CD4-positive, alpha-beta T cell treated with Interleukin-2 at 100 ng/mL for 4 hours (primary cell): ENCODE measurements around the gene PMS1.
"Not testable (repeated sequence)": the region's sequence is repeated elsewhere in the genome, so short reads cannot be mapped to it uniquely, and the experiment has no call there.

Experiments
- DNase-seq: peaks from one replicate; pipeline ENCODE4 v3.0.0-alpha.2; 2020; ENCODE audit warnings: low spot score

PMS1 gene

DNA sequence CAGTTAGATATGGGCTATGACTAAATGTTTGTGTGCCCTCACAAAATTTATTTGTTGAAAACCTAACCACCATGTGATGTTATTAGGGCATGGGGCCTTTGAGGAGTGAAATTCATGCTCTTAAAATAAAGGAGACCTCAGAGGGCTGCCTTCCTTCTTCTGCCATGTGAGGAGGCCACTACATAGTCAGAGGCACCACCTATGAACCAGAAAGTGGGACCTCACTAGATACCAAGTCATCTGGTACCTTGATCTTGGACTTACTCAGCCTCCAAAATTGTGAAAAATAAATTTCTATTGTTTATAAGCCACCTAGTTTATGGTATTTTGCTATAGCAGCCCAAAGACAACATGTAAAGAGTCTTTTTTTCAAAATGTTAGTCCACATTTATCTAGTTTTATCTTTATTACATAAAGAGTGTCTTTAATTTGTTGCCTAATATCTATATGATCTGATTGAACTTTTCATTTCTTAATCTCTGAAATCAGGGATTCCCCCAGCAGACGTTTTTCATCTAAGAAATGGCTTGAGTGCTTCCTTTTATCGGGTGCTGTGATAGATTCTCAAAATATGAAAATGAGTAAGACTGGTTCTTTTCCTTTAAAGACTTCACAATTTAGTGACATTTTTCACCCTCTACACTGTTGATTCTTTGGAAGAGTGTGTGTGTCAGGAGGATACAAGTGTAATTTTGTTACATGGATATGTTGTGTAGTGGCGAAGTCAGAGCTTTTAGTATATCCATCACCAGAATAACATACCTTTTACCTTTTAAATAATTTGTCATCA is 34.2 kb downstream of the PMS1 start:
- DNase-seq: no peak

DNA sequence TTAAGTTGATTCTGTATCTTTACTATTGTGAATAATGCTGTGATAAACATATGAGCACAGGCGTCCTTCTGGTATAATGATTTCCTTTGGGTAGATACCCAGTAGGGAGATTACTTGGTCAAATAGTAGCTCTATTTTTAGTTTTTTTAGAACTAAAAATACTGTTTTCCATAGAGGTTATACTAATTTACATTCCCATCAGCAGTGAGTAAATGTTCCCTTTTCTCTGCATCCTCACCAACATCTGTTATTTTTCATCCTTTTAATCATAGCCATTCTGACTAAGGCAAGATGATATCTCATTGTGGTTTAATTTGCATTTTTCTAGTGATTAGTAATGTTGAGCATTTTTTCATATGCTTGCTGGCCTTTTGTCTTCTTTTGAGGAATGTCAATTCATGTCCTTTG is 35.1 kb downstream of the PMS1 start:
- no peak for DNase-seq

DNA sequence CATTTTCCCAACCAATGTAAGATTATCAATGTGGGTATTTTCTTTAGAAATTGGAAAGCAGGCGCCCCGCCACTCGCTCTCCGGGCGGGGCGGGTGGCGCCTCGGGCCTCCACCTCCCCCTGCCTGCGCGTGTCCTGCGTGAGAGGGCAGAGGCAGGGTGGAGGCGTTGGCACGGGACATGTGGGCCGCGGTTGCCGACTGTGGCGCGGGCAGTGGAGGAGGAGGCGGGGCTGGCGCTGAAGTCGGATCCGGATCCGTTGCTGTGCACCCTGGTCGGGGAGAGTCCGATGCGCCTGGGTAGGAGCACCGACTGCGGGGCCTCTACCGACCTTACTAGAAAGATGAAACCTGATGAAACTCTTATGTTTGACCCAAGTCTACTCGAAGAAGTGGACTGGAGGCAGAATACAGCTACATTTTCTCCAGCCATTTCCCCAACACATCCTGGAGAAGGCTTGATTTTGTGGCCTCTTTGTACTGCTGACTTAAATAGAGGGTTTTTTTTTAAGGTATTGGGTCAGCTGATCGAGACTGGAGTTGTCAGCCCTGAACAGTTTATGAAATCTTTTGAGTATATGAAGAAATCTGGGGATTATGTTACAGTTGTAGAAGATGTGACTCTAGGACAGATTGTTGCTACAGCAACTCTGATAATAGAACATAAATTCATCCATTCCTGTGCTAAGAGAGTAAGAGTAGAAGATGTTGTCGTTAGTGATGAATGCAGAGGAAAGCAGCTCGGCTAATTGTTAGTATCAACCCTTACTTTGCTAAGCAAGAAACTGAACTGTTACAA is 37.9 kb downstream of the PMS1 start:
- no peak for DNase-seq

DNA sequence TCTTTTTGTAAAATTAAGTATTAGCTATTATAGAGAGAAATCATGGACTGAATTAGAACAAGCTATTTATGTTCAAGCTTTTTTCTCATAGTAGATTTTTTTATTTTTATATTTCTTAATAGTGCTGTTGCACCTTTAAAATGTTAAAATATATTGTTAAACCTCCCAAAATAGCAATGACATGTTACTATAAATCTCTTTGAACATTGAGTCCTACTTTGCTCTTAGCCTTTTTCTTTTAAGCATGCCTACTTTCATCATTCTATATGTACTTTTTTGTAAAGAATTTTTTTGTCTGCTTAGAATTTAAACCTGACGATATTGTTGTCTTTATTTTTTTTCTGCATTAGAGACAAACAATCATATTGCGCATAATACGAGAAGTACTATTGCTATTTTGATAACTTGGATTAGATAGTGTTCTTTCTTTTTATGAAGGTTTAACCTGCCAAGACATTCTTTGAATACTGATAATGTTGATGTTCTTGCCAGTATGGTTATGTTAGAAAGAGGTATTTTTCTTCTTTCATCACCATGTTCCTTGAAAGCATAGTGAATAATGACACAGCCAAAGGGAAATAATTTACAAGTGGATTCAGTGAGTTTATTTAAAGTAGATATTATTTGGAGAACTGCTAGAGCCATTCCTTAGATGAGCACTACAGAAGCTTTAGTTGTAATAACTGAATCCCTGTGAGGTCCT is 40.6 kb downstream of the PMS1 start:
- DNase-seq: no peak

DNA sequence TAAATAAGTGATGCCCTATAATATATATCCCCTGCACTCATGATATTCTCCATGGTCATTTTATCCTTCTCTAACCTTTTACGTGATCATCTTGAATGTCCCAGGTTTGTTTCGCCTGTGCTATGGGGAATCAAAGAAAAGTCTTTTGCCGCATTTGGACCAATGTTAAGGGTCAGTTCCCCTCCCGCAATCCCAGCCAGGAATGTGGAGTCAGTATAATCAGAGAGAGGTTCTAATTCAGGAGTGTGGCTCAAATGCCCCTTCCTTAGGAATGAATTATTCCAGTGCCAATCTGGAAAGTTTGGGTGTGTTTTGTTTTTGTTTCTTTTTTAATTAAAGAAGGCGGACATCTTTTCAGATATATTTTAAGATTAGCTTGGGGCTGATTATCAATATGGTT is 41.8 kb downstream of the PMS1 start:
- no peak for DNase-seq

DNA sequence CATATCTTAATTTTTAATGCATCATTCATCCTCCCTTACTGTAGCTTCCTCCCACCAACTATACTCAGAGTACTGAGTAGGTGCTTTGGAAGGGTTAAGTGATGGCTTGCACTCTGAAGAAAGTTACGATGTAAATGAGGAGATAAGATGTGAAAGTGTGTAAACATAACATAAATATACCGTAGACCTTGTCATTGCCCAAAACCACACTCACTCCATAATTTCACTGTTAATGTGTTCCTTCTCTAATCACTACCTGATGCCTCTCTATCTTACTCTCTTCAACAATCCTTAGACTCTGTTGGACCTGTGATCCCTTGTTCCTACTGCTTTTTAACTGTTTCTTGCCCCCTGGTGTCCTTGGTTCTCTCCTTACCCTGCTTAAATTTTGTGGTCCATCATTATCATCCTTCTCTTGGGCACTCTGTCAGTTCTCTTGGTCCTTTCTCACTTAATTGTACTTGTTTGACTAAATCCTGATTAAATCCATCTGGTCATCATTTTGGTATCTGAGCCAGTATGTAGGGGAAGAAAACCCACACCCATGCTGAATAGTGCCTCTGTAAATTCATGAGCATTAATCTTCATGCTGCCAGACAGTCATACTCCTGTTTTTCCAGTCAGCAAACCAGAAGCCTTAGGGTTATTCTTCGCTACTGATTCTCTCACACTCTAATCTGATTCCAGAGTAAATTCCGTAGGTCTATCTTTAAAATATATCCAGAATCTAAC is 45.0 kb downstream of the PMS1 start:
- DNase-seq: no peak

DNA sequence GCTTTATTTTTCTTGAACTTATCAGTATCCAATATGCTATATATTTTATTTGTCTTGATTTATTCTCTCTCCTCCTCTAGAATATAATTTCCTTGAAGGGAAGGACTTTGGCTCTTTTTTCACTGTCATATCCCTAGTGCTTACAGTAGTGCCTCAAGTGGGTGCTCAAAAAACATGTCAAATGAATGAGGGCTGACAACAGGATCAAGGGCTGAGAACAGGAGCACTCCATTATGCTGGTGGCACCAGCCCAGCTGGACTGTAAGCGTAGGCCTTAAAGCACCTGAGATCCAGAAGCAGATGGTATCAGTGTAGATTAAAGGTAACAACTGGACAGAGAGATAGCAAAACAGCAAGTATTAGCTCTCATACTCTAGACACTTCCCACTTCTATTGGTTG is 46.3 kb downstream of the PMS1 start:
- DNase-seq: no peak

DNA sequence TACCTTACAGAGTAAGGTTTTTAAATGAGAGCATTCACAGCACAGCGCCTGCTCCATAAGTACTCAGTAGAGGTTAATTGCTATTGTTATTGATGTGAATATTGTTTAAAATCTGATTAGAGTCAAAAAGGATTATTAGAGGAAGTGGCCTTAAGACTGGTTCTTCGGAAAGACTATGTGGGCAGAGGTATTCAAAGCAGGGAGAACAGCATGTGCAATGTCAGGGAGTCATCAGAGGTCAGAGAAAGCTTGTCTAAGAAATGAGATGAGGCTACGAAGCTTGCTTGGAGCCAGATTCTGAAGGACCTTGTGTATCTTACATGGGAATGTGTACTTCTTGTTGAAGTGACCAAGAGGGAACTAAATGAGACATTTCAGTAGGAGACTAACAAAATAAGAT is 49.8 kb downstream of the PMS1 start:
- no peak for DNase-seq

DNA sequence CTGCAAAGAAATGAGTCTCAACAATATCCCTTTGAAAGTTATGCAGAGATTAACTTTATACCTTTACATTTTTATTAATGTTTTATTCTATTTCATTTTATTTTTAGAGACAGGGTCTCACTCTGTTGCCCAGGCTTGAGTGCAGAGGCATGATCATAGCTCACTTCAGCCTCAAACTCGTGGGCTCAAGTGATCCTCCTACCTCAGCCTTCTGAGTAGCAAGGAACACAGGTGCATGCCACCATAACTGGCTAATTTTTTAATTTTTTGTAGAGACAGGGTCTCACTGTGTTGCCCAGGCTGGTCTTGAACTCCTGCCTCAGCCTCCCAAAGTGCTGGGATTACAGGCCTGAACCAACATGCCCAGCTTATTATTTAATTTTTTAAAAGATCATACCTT is 50.4 kb downstream of the PMS1 start:
- not testable (repeated sequence) for DNase-seq

DNA sequence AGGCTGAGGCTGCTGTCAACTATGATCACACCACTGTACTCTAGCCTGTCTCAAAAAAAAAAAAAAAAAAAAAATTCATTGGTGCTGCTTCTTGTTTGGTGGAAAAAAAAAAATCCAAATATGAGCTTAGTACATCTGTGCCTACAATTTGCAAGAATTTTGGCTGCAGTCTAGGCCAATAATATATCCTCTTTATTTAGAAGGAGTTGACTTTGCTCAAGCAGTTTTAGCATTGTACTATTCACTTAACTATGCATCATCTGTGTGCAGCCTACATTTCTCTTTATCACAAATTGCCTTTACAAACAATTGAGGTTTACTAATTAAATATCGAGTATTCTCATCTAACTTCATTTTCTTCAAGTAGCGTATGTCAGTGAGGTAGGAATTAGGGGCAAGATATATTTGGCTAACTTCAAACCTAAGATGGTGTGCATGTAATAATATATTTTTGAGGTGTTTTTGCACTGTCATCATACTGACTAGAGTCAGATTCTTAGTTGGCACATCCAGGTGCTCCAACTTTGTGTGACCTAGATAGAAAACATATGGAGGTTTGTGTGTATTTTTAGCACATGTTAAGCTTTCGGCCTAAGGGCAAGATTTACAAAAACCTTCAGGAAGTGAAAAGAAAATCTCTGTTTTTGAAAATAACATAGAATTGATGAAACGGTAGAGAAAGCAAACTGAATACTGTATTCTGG is 51.8 kb downstream of the PMS1 start:
- DNase-seq: no peak

DNA sequence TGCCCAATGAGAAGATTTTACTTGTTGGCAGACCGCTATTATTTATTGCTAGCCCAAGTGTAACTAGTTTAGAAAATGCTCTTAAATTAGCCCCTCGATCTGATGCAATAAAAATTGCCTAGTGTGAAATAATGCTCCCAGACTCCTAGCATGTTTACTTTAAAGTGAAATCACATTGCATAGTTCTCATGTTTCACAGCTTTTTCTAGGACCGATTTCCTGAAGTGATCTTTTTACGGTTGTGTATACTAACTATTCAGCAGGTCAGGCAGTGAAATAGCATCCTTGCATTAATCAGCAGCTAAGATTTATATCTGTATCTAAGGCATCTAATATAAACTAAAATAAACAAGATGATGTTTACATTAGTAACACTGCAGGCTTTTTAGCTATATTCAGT is 52.4 kb downstream of the PMS1 start:
- DNase-seq: no peak

DNA sequence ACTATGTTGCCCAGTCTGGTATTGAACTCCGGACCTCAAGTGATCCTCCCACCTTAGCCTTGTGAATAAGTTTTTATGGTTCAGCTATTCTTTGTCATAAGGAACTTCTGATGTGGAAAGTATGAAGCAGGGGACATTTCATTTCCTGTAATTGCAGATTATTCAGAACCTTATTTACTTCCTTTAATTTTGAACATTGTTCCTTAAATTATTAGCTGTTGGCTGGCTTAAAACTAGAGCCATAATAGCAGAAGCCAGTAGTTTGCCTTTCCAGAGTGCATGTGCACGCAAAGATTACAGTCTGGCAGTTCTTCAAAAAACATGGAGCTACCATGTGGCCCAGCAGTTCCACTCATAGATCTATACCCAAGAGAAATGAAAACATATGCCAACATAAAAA is 53.1 kb downstream of the PMS1 start:
- DNase-seq: no peak

DNA sequence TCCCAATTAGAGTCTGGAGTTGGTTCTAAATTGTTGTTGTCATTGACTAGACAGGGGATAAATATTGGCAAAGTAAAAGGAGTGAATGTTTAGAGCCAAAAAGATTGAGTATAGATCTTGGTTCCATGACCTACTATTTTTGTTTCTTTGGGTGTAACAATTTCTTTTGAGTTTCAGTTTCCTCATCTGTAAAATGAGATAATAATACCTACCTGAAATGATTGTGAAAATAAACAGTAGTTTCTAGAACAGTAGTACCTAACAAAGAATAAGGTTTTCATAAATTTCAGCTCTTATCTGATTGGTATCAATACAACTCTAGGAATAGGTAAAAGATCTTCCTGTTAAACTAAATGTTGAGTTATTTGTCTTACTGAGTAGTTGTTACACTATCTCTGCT is 56.8 kb downstream of the PMS1 start:
- DNase-seq: no peak

DNA sequence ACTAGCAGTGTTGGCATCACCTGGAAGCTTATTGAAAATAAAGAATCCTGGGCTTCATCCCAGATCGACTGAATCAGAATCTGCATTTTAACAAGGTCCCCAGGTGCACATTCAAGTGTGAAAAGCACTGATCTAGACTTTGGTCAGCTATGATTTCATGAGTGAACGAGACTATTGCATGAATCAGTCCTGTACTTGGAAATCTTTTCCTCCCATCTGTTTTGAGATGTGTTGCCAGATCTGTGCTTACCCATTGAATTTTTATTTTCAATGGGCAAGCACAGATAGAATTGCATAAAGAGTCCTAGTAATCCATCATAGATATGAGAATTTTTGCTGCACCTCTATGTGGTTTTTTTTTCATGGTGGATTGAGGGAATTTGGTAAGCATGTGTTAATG is 64.0 kb downstream of the PMS1 start:
- DNase-seq: no peak

DNA sequence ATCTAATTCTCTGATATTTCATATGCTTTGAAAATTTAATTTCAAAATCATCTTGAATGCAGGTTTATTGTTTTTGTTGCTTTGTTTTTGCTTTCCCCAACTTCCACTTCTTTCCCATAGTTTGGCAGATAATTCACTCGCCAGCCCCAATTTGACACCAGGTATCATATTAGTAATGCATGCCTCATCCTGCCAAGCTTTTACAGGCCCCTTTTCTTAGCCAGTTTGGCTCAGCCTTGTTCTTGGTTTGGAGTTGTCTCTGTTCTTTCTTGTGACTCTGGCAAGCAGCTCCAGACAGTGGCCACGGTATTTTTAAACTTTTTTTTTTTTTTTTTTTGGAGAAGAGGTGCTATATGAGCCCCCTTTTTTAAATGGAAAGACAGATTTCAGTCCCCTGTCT is 65.3 kb downstream of the PMS1 start:
- DNase-seq: no peak

DNA sequence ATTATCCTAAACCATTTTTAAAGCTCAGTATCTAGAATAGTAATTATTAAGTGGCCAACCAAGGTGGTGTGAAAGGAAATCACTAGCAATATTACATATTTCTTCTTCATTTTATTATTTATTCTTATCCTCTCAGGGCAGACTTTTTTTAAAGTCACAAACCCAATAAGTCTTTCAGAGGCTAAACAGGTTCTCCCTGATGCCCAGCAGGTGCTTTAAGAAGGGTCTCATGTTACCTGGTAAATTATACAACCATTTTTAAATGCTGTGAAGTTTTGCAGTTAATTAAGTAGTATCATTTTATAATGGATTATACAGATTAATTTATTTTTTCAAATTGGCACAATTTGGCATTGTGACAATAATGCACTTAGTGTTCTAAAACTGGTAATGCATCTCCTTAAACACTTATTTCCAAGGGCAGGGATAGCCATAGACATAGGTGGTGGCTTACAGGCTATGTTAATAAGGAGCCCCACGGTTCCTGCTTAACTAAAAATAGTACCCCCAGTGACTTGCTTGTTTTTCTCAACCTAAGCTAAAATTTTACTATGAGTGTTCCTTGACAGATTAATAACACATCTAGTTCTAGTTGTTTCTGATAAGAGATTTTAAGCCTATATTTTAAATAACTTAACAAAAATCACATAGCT is 67.0 kb downstream of the PMS1 start:
- no peak for DNase-seq

DNA sequence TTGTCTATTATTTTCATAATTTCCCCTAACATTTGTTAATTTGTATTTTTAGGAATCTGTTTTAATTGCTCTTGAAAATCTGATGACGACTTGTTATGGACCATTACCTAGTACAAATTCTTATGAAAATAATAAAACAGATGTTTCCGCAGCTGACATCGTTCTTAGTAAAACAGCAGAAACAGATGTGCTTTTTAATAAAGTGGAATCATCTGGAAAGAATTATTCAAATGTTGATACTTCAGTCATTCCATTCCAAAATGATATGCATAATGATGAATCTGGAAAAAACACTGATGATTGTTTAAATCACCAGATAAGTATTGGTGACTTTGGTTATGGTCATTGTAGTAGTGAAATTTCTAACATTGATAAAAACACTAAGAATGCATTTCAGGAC is 69.9 kb downstream of the PMS1 start:
- DNase-seq: no peak

DNA sequence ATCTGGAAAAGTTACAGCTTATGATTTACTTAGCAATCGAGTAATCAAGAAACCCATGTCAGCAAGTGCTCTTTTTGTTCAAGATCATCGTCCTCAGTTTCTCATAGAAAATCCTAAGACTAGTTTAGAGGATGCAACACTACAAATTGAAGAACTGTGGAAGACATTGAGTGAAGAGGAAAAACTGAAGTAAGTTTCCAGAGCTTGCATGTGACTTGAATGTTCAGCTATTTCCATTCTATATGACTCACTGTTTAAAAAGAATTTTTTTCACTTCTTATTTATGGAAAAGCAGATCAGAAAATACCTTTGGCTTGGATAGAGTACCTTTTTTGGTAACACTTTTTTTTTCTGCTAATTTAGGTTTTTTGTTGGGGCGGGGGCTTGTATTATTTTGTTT is 70.7 kb downstream of the PMS1 start:
- no peak for DNase-seq

DNA sequence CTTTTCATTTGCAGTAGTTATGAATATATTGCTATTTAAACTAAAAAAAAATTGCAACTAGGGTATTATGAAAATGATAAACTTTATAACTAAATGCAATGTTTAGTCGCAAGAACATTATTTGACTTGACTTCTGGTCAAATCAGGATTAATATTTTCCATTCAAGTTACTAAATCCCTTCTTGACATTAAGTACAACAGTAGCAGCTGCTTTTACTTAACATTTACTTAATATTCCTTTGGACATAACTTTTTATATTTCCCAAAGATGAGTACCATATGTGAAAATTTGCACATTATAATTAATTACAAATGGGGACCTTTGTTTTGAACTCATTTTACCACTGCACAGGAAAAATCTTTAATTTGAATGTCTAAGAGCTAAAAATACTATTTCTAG is 74.0 kb downstream of the PMS1 start:
- no peak for DNase-seq

DNA sequence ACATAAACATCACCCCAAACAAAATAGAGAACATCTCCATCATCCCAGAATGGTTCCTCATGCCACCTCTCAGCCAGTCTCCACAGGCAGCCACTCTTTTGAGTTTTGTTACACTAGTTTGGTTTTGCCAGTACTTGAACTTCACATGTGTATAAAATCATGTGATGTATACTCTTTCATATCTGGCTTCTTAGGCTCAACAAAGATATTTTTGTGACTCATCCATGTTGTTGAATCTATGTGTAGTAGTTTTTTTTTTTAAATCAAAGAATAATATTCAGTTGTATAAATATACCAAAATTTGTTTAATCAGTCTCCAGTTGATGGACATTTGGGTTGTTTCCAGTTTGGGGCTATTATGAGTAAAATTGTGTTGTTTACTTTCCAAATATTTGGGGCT is 75.9 kb downstream of the PMS1 start:
- DNase-seq: no peak

DNA sequence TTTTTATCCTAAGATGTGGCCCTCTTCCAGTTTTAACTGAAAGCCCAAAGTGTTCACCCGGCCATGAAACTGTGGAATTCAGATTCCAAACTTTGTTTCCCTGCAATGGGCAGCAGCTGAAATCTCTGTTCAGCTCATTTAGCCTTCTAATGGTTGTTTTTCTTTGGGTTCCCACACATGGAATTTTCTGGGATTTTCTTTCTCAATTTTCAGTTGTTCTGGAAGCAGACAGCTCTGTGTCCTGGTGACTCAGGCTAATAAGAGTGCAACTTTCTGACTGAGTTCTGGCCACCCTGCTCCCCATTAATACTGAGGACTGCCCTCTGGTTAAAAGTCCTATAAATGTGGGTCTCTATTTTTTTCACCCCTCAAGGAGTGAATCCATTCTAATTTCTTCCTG is 78.5 kb downstream of the PMS1 start:
- DNase-seq: no peak
